Endothelial cell of umbilical vein (primary cell): Measurements from ENCODE around the gene APBB2. TPM values are rescaled to one million over a fixed set of nuclear protein-coding genes. Genes with fewer than 3 reads are reported as not detected.

Experiments used
- BruUV-seq: library from RNA; stranded (reverse); fragments of 400-500 nt; replicated peaks from 2 replicates; lab custom pipeline; 2021; lab: Mats Ljungman, UMichigan
- CTCF ChIA-PET: fragments of 300-600, 350-600 bp; sonication (Branson Sonifier 250); formaldehyde crosslinking; loops from one replicate; lab custom pipeline; 2021; ENCODE audit warnings: antibody characterized with exemption, inconsistent platforms; lab: Charles Lee
- POLR2A ChIA-PET: fragments of 300-600, 350-600 bp; sonication (Branson Sonifier 250); formaldehyde crosslinking; loops from one replicate; lab custom pipeline; 2021; ENCODE audit warnings: antibody characterized with exemption, inconsistent platforms; lab: Charles Lee
- DNase-seq: peaks from one replicate; pipeline ENCODE4 v3.0.0-alpha.2; 2011; ENCODE audit warnings: low read depth, low spot score
- FAIRE-seq: peaks from 2 replicates; lab custom pipeline; 2011; peaks lifted over from hg19 to GRCh38; lab: Jason Lieb, UNC
- H2AFZ ChIP-seq: 2 replicates; pipeline ENCODE4 v1.6.0; 2012; ENCODE audit warnings: low read depth, low read length, control low read depth, inconsistent platforms
- H3K27ac ChIP-seq: 2 replicates; pipeline ENCODE4 v1.5.1; 2011; ENCODE audit warnings: low read depth, mild to moderate bottlenecking, control low read depth, low read length, moderate library complexity; ENCODE audit not compliant: insufficient read depth
- H3K27me3 ChIP-seq, 2 experiments: 2 replicates each; pipeline versions ENCODE4 v1.6.0 to v1.6.1; 2011; ENCODE audit warnings: low read length in 2 of 2, mixed read lengths in 1 of 2; ENCODE audit not compliant: control insufficient read depth in 2 of 2, insufficient read depth in 2 of 2
- H3K36me3 ChIP-seq, 2 experiments: 2 replicates in 1 of 2; 3 replicates in 1 of 2; pipeline ENCODE4 v1.5.1; 2011; ENCODE audit warnings: low read length in 2 of 2, mild to moderate bottlenecking in 1 of 2, moderate library complexity in 1 of 2; ENCODE audit not compliant: control insufficient read depth in 2 of 2, insufficient read depth in 2 of 2; ENCODE audit errors: extremely low read depth in 1 of 2
- H3K4me1 ChIP-seq: 3 replicates; pipeline ENCODE4 v1.5.1; 2011; ENCODE audit warnings: mild to moderate bottlenecking, low read length; ENCODE audit not compliant: control insufficient read depth, insufficient read depth; ENCODE audit errors: extremely low read depth
- H3K4me2 ChIP-seq: 2 replicates; pipeline ENCODE4 v1.6.1; 2011; ENCODE audit warnings: low read length, control low read depth, mixed read lengths; ENCODE audit not compliant: insufficient read depth
- H3K4me3 ChIP-seq, 3 experiments: fragments of 200-600 bp in 1 of 3; sonication (generic), shearing (Covaris generic) in 1 of 3; replicated peaks in 1 of 3; 2 replicates each; pipeline ENCODE4 v1.5.1; 2011 to 2016; ENCODE audit warnings: control low read depth in 3 of 3, low read length in 3 of 3, mild to moderate bottlenecking in 2 of 3, inconsistent platforms in 1 of 3, low read depth in 1 of 3, moderate library complexity in 1 of 3; ENCODE audit not compliant: insufficient read depth in 1 of 3
- H3K79me2 ChIP-seq: 2 replicates; pipeline ENCODE4 v1.6.0; 2012; ENCODE audit warnings: low read length, inconsistent platforms; ENCODE audit not compliant: control insufficient read depth, insufficient read depth
- H3K9ac ChIP-seq: replicated peaks from 2 replicates; pipeline ENCODE3; 2011; ENCODE audit warnings: low read length, control low read depth; ENCODE audit not compliant: insufficient read depth; ENCODE audit errors: extremely low read depth
- H3K9me1 ChIP-seq: replicated peaks from 3 replicates; pipeline ENCODE4 v1.6.0; 2011; ENCODE audit warnings: mild to moderate bottlenecking, low read length; ENCODE audit not compliant: control insufficient read depth, insufficient read depth; ENCODE audit errors: extremely low read depth
- H3K9me3 ChIP-seq: replicated peaks from 2 replicates; pipeline ENCODE4 v1.5.1; 2012; ENCODE audit warnings: low read length, inconsistent platforms; ENCODE audit not compliant: control insufficient read depth, insufficient read depth
- H4K20me1 ChIP-seq: replicated peaks from 2 replicates; pipeline ENCODE3; 2011; ENCODE audit warnings: mild to moderate bottlenecking, low read length; ENCODE audit not compliant: control insufficient read depth, insufficient read depth; ENCODE audit errors: extremely low read depth
- CTCF ChIP-seq, 2 donors: IDR thresholded peaks; 1 replicate in 1 of 2; 2 replicates in 1 of 2; pipeline ENCODE4 v1.5.1; 2011; ENCODE audit warnings: low read length in 2 of 2, mild to moderate bottlenecking in 2 of 2, moderate library complexity in 2 of 2, control low read depth in 1 of 2, inconsistent platforms in 1 of 2, low read depth in 1 of 2; ENCODE audit not compliant: insufficient read depth in 1 of 2; ENCODE audit errors: extremely low read depth in 1 of 2
- EZH2 ChIP-seq: IDR thresholded peaks from 2 replicates; pipeline ENCODE4 v1.6.1; 2012; ENCODE audit warnings: borderline replicate concordance, low read depth, mild to moderate bottlenecking, moderate library complexity, low read length, inconsistent platforms; ENCODE audit not compliant: severe bottlenecking
- FOS ChIP-seq: IDR thresholded peaks from 2 replicates; pipeline ENCODE4 v1.6.1; 2011; ENCODE audit warnings: mild to moderate bottlenecking, low read length, moderate library complexity, borderline replicate concordance; ENCODE audit not compliant: insufficient read depth
- GATA2 ChIP-seq: IDR thresholded peaks from 2 replicates; pipeline ENCODE4 v1.7.0; 2011; ENCODE audit warnings: low read depth, mild to moderate bottlenecking, moderate library complexity, mixed read lengths, low read length; ENCODE audit not compliant: insufficient read length, insufficient read depth
- JUN ChIP-seq: IDR thresholded peaks from 2 replicates; pipeline ENCODE4 v1.6.1; 2011; ENCODE audit warnings: borderline replicate concordance, low read depth; ENCODE audit not compliant: insufficient read length, insufficient read depth
- MAX ChIP-seq: IDR thresholded peaks from 2 replicates; pipeline ENCODE4 v1.6.1; 2011; ENCODE audit not compliant: insufficient read depth, insufficient read length
- MYC ChIP-seq: IDR thresholded peaks from one replicate; pipeline ENCODE4 v1.6.1; 2011; ENCODE audit warnings: mild to moderate bottlenecking, low read depth, low read length
- POLR2A ChIP-seq: IDR thresholded peaks from 2 replicates; pipeline ENCODE4 v1.6.1; 2012; ENCODE audit warnings: low read depth, mild to moderate bottlenecking, control low read depth, low read length
- POLR2AphosphoS5 ChIP-seq: IDR thresholded peaks from 2 replicates; pipeline ENCODE4 v1.6.1; 2012; ENCODE audit warnings: low read depth, mild to moderate bottlenecking, control low read depth, low read length, moderate library complexity; ENCODE audit not compliant: insufficient read depth
- dilution Hi-C: fragments of 300-500 bp; cut with MboI; formaldehyde crosslinking; loops from one replicate; pipeline ENCODE4 v1.15.0; 2019; ENCODE audit warnings: low sequenced_read_pairs; ENCODE audit not compliant: extremely low pct_ligation_motif_present
- intact Hi-C: fragments of 100-400 bp; cut with micrococcal nuclease; formaldehyde crosslinking; loops from one replicate; pipeline ENCODE4 v1.10.0; 2022
- polyA plus RNA-seq, 4 experiments: library from polyadenylated mRNA; depleted of rRNA in 3 of 4; stranded (reverse) in 3 of 4; unstranded in 1 of 4; fragments of >200 nt; gene quantifications; 2 replicates each; pipeline versions ENCODE4 v1.2.1 to v1.2.3, GENCODE V29; 2011 to 2012; ENCODE audit warnings: missing spikeins in 1 of 4
- total RNA-seq: library from RNA; stranded (reverse); gene quantifications from 2 replicates; pipeline ENCODE4 v1.2.3, GENCODE V29; 2021

The APBB2 gene
- total and polyA plus RNA-seq, 2 donors (not counting 3 experiments of a cell fraction or from before 2014, with no cell fraction given) = 79.8 to 124 TPM

- H3K27ac ChIP-seq = peak overlapping the region; percentile 70
- BruUV-seq = no TSS peak
- intact Hi-C loops (loop anchor here (5.0 kb wide), 1 partner anchor 38 kb away; no protein-coding TSS in a partner anchor), dilution Hi-C loops (no loop called here)
- no peak overlapping the region for H2AFZ ChIP-seq
- H3K27me3 ChIP-seq = no peaks in the 10 kb centered on the region
- H3K4me1 ChIP-seq = peaks cover 59% of the 10 kb centered on the region
- FAIRE-seq (no peak), DNase-seq (no peak)
- H3K9ac ChIP-seq = no peak overlapping the region
- no peaks in the 10 kb centered on the region for H3K9me1 ChIP-seq
- ChIA-PET CTCF (interaction anchor here (1.4 to 2.7 kb wide), 3 partner anchors 11 to 69 kb away, joined by 3 to 15 read pairs (median 10); partner anchors contain the start of gene APBB2), POLR2A (interaction anchor here (1.6 kb wide), 1 partner anchor 15 kb away, joined by 5 read pairs; no protein-coding TSS in a partner anchor)
- H3K9me3 ChIP-seq = no peaks in the 10 kb centered on the region
- TF ChIP-seq GATA2 (no peak), FOS (no peak), MAX (no peak), POLR2A (no peak), CTCF (IDR thresholded peaks at IDR 0.05; ENCODE audit: extremely low read depth in 1 of 2, insufficient read depth in 1 of 2, low read depth in 1 of 2, low read length in 2 of 2) (no peak), EZH2 (no peak), MYC (no peak), POLR2AphosphoS5 (no peak), JUN (no peak)
- peaks cover 88% of the 10 kb centered on the region for H3K79me2 ChIP-seq
- H3K4me2 ChIP-seq = no peak overlapping the region
- H3K36me3 ChIP-seq = peaks cover 0 to 2% of the 10 kb centered on the region in 2 experiments
- H3K4me3 ChIP-seq = no peak overlapping the region
- no peaks in the 10 kb centered on the region for H4K20me1 ChIP-seq
Observed at GRCh38 chr4:41144812-41145211, 69.5 kb downstream of the APBB2 start.
